Right lobe of liver (tissue), 6 donors: ENCODE data around the gene STXBP4. TPM values are rescaled to one million over a fixed set of nuclear protein-coding genes. Genes with fewer than 3 reads are reported as not detected.

Experiments
- ATAC-seq, 4 donors: fragments of 200-7000 bp; cut with Tn5 transposase; one replicate each; pipeline ENCODE4 v1.9.1; 2020; ENCODE audit warnings: mild to moderate bottlenecking in 4 of 4, moderate library complexity in 4 of 4
- DNase-seq, 3 donors: peaks; one replicate each; pipeline ENCODE4 v3.0.0-alpha.2; 2020
- H3K27ac ChIP-seq, 3 donors: fragments of 200-600 bp; one replicate each; pipeline ENCODE4 v1.8.0; 2022
- H3K27me3 ChIP-seq, 2 donors: fragments of 200-600 bp; one replicate each; pipeline ENCODE4 v1.8.0; 2022
- H3K36me3 ChIP-seq, 4 donors: fragments of 200-600 bp; sonication (generic) in 1 of 4; one replicate each; pipeline versions ENCODE4 v1.5.1 to v1.8.0; 2017 to 2022; ENCODE audit warnings: control low read depth in 1 of 4
- H3K4me1 ChIP-seq, 4 donors: fragments of 200-600 bp; sonication (generic) in 1 of 4; one replicate each; pipeline versions ENCODE4 v1.5.1 to v1.8.0; 2017 to 2022; ENCODE audit warnings: control low read depth in 1 of 4
- H3K4me3 ChIP-seq, 3 donors: fragments of 200-600 bp; one replicate each; pipeline ENCODE4 v1.8.0; 2022
- H3K9me3 ChIP-seq, 4 donors: fragments of 200-600 bp; sonication (generic) in 1 of 4; one replicate each; pipeline versions ENCODE4 v1.5.1 to v1.8.0; 2017 to 2022; ENCODE audit warnings: control low read depth in 1 of 4
- CTCF ChIP-seq, 4 donors: fragments of 200-600 bp in 3 of 4; fragments of 450-650 bp in 1 of 4; IDR thresholded peaks; one replicate each; pipeline versions ENCODE4 v1.5.1 to v1.8.0; 2016 to 2022; ENCODE audit warnings: antibody characterized with exemption in 4 of 4, mild to moderate bottlenecking in 2 of 4
- POLR2A ChIP-seq: fragments of 450-650 bp; IDR thresholded peaks from one replicate; pipeline ENCODE4 v1.6.1; 2017; ENCODE audit warnings: antibody characterized with exemption, mild to moderate bottlenecking
- WGBS: methylation state at CpG from one replicate; pipeline ENCODE4 v1.1.6; 2018; ENCODE audit warnings: low coverage, low lambda C conversion rate; ENCODE audit not compliant: insufficient coverage; ENCODE audit errors: missing lambda C conversion rate; 5-methylcytosine and 5-hydroxymethylcytosine counted together
- intact Hi-C, 2 donors: fragments of 100-400 bp; cut with DNase I; formaldehyde crosslinking; loops; one replicate each; pipeline versions ENCODE4 v1.11.2 to v1.14.1; 2022
- total RNA-seq, 6 experiments: library from RNA; depleted of rRNA in 2 of 6; stranded (reverse); fragments of >200 nt in 2 of 6; fragmentation: NEBNext Ultra II Directional in 3 of 6; extraction: Animal tissue kit (Norgen Biotek cat#: 25700) in 3 of 6; gene quantifications; one replicate each; pipeline versions ENCODE4 v1.1.0 to v1.2.4, GENCODE V29; 2016 to 2023
- donor health status: DM: no; HTN: yes; CAD: no.
- donor health status: DM: no; HTN: no; CAD: no.
- donor health status: DM: no; HTN: no; CAD: no.
- donor health status: DM: no; HTN: yes; CAD: no.
- donor health status: DM: no; HTN: yes; CAD: no.

STXBP4 gene
- total RNA-seq, 6 experiments from 2014 or later, result 2.2 to 14.8 (median 3.7) TPM

GRCh38 chr17:55190748-55191147, 222.2 kb downstream of the STXBP4 start:
- H3K27me3 ChIP-seq, result no peaks in the 10 kb centered on the region
- no peak for ATAC-seq
- H3K36me3 ChIP-seq, result no peaks in the 10 kb centered on the region
- no peak for DNase-seq
- H3K4me1 ChIP-seq, result no peaks in the 10 kb centered on the region
- no peaks in the 10 kb centered on the region for H3K9me3 ChIP-seq
- intact Hi-C loops, result no loop called here
- WGBS, result 30% methylated on average over 2 of the region's 2 CpGs
- H3K4me3 ChIP-seq, result no peak overlapping the region
- H3K27ac ChIP-seq, result no peak overlapping the region
- TF ChIP-seq CTCF (IDR thresholded peaks at IDR 0.05), result no peak
- no peak for TF ChIP-seq POLR2A

GRCh38 chr17:55198690-55199370, 230.3 kb downstream of the STXBP4 start:
- ATAC-seq (no peak), DNase-seq (no peak)
- no peaks in the 10 kb centered on the region for H3K27me3 ChIP-seq
- no peak overlapping the region for H3K27ac ChIP-seq
- no peak overlapping the region for H3K4me3 ChIP-seq
- no peaks in the 10 kb centered on the region for H3K4me1 ChIP-seq
- intact Hi-C loops, result no loop called here
- WGBS, result 65% methylated on average over 2 of the region's 2 CpGs
- TF ChIP-seq CTCF (IDR thresholded peaks at IDR 0.05) (no peak), POLR2A (no peak)
- no peaks in the 10 kb centered on the region for H3K9me3 ChIP-seq
- no peaks in the 10 kb centered on the region for H3K36me3 ChIP-seq

- no peak for DNase-seq
- ATAC-seq, result no peak
- H3K4me1 ChIP-seq, result no peaks in the 10 kb centered on the region
- intact Hi-C loops, result no loop called here
- 43% methylated on average over 2 of the region's 2 CpGs for WGBS
- H3K4me3 ChIP-seq, result no peak overlapping the region
- TF ChIP-seq CTCF (IDR thresholded peaks at IDR 0.05) (no peak), POLR2A (no peak)
- no peak overlapping the region for H3K27ac ChIP-seq
- no peaks in the 10 kb centered on the region for H3K9me3 ChIP-seq
- H3K27me3 ChIP-seq, result no peaks in the 10 kb centered on the region
- H3K36me3 ChIP-seq, result no peaks in the 10 kb centered on the region
These were observed 232.3 kb downstream of the STXBP4 start for GRCh38 chr17:55200904-55201303.

GRCh38 chr17:55201308-55201932, 232.9 kb downstream of the STXBP4 start:
- Histone ChIP-seq H3K27me3 (no peaks in the 10 kb centered on the region), H3K9me3 (no peaks in the 10 kb centered on the region), H3K27ac (no peak overlapping the region), H3K36me3 (no peaks in the 10 kb centered on the region), H3K4me3 (no peak overlapping the region), H3K4me1 (no peaks in the 10 kb centered on the region)
- TF ChIP-seq CTCF (IDR thresholded peaks at IDR 0.05) (no peak), POLR2A (no peak)
- 36% methylated on average over 5 of the region's 5 CpGs for WGBS
- intact Hi-C loops, result no loop called here
- no peak for ATAC-seq
- DNase-seq, result no peak
